GM10248 (cell line): ENCODE measurements around the gene PKD1L1.

Experiments
- CTCF ChIA-PET: fragments of 300-600 bp; sonication (Branson Sonifier 250); formaldehyde crosslinking; extraction: SDS; loops from one replicate; lab custom pipeline; 2021; ENCODE audit warnings: antibody characterized with exemption; lab: Yijun Ruan, JAX
- POLR2A ChIA-PET: fragments of 350-650 bp; sonication (Branson Sonifier 250); formaldehyde crosslinking; extraction: SDS; loops from one replicate; lab custom pipeline; 2020; ENCODE audit warnings: antibody characterized with exemption; lab: Yijun Ruan, JAX
- DNase-seq: peaks from one replicate; pipeline ENCODE4 v3.0.0; 2012; ENCODE audit errors: extremely low spot score
- TF ChIP-seq, protein P1 (sequence below): IDR thresholded peaks from 2 replicates; pipeline ENCODE4 v1.5.1; 2012; ENCODE audit warnings: mild to moderate bottlenecking, low read depth; ENCODE audit errors: extremely low read depth, missing control alignments, control extremely low read depth

Gene PKD1L1

DNA sequence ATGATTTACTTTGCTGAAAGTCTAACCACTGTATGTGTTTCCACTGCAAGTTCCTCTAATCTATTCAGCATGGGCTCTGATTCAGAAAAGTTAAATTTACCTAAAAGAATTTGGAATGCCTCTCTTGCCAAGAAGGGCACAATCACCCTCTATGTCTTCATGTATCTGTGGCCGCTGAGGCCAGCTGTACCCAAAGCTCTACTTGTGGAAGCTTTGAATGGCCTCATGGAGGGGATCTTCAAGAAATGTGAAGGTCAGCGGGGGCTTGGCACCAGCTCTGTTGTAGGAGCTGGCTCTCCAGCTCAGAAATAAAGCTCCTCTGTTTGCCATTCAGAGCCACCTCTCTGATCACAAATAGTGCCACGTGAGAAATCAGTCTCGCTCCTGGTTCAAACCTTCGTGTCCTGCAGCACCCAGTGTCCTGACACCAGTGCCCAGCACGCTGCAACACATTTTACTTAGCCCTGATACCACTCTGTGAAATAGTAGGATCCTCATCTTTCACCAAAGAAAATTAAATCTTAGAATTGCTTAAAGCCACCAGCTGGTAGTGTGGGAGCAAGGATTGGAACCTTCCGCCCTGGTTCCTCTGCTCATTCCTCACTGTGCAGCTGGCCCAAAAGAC is 61.1 kb downstream of the PKD1L1 start:
- no peak for DNase-seq
- TF ChIP-seq, protein P1, sequence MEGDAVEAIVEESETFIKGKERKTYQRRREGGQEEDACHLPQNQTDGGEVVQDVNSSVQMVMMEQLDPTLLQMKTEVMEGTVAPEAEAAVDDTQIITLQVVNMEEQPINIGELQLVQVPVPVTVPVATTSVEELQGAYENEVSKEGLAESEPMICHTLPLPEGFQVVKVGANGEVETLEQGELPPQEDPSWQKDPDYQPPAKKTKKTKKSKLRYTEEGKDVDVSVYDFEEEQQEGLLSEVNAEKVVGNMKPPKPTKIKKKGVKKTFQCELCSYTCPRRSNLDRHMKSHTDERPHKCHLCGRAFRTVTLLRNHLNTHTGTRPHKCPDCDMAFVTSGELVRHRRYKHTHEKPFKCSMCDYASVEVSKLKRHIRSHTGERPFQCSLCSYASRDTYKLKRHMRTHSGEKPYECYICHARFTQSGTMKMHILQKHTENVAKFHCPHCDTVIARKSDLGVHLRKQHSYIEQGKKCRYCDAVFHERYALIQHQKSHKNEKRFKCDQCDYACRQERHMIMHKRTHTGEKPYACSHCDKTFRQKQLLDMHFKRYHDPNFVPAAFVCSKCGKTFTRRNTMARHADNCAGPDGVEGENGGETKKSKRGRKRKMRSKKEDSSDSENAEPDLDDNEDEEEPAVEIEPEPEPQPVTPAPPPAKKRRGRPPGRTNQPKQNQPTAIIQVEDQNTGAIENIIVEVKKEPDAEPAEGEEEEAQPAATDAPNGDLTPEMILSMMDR, result no peak
- POLR2A ChIA-PET, result no interaction called here
- CTCF ChIA-PET, result interaction anchor here (0.6 to 1.3 kb wide), 4 partner anchors 51 to 223 kb away, joined by 3 read pairs; no protein-coding TSS in a partner anchor

DNA sequence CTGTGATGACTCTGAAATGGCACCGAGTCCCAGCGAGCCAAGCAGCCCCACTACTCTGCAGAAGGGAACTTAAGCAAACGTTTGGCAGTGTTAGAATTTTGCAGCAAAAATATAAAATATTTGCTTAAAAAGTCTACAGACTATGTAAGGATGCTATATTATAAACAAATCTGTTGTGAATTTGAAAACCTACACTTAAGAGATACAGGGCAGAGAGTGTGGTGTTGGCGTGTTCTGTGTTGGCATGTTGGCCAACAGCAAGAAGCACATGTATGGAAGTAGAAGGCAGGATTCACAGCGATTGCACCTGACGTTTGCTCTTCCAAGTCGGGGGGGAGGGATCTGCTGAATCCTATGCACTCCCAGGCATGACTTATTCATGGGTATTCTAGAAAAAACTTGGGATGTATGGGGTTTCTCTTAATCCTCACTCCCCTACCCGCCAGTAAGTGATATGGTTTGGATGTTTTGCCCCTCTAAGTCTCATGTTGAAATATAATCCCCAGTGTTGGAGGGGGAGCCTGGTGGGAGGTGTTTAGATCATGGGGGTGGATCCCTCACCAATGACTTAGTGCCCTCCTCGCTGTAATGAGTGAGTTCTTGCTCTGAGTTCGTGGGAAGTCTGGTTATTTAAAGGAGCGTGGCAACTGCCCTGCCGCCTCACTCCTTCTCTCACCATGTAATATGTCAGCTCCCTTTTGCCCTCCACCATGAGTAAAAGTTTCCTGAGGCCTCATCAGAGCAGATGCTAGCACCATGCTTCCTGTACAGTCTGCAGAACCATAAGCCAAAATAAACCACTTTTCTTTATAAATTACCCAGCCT is 62.1 kb downstream of the PKD1L1 start:
- CTCF ChIA-PET, result no interaction called here

GRCh38 chr7:47885309-47885986 is 62.8 kb downstream of the PKD1L1 start:
- no peak for DNase-seq
- POLR2A ChIA-PET, result no interaction called here
- CTCF ChIA-PET, result interaction anchor here (0.9 to 2.5 kb wide), 3 partner anchors 9 to 619 kb away, joined by 4 to 6 read pairs (median 5); no protein-coding TSS in a partner anchor
- TF ChIP-seq, protein P1, result no peak

More for the DNA sequence above, 62.1 kb downstream of the PKD1L1 start:
- POLR2A ChIA-PET, result no interaction called here
- TF ChIP-seq, protein P1, result no peak
- no peak for DNase-seq

GRCh38 chr7:47884675-47885074 is 63.6 kb downstream of the PKD1L1 start:
- CTCF ChIA-PET, result interaction anchor here (0.9 to 2.5 kb wide), 6 partner anchors 8 to 619 kb away, joined by 3 to 6 read pairs (median 4); no protein-coding TSS in a partner anchor
- POLR2A ChIA-PET, result no interaction called here
- DNase-seq, result no peak
- TF ChIP-seq, protein P1, result no peak

DNA sequence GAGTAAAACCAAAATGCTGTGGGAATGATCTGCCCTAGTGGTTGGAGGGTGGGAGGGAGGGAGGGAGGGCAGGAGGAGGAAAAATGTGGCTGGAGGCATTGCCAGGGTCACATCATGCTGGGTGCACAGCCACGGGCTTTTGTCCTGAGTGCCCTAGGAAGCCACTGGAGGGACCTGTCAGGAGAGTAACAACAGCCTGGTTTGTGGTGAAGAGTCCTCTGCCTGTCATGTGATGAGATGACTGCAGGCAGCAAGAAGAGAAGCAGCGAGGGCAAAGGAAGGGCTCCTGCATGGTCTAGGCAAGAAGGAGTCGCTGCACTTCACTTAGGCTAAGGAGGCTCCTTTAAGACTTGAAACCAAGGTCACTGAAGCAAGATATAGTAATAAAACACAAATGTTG is 65.6 kb downstream of the PKD1L1 start:
- DNase-seq, result no peak
- ChIA-PET CTCF (no interaction called here), POLR2A (no interaction called here)
- TF ChIP-seq, protein P1, result no peak

DNA sequence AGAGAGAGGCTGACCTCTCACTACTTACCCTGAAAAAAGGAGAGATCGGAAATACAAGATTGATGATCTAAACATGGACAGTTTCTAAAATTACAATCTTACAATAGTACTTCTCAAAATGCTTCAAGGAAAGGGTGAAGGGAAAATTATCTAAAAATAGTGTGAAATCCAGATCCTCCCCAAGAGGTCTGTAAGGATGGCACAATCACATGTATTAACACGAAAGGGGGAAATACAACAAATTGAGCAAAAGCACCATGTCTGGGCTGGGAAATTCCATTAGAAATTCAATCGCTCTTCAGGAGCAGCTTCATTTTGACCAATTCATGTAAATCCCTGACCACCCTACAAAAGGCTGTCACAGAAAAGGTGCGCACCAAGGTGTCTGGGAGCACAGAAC is 67.0 kb downstream of the PKD1L1 start:
- CTCF ChIA-PET, result no interaction called here
- DNase-seq, result no peak
- POLR2A ChIA-PET, result no interaction called here
- TF ChIP-seq, protein P1, result no peak
